Chondrocyte (in vitro differentiated cells): ENCODE results near the gene SKP1. TPM values are rescaled to one million over a fixed set of nuclear protein-coding genes. Genes with fewer than 3 reads are reported as not detected.
A peak's percentile ranks its signal among the peaks of the same experiment; 100 is the strongest.

Experiments
- DNase-seq: peaks from one replicate; pipeline ENCODE4 v3.0.0; 2021; ENCODE audit warnings: mixed read lengths, low spot score
- H3K27ac Mint-ChIP-seq: one replicate; pipeline ENCODE4 v1.8.0; 2021; ENCODE audit warnings: mild to moderate bottlenecking, moderate library complexity, mixed read lengths; ENCODE audit not compliant: unreplicated experiment
- H3K27me3 Mint-ChIP-seq: 2 replicates; pipeline ENCODE4 v1.8.0; 2021; ENCODE audit warnings: low read depth, mixed read lengths
- H3K36me3 Mint-ChIP-seq: 2 replicates; pipeline ENCODE4 v1.8.0; 2021; ENCODE audit warnings: low read depth, mixed read lengths
- H3K4me1 Mint-ChIP-seq: 2 replicates; pipeline ENCODE4 v1.8.0; 2021; ENCODE audit warnings: low read depth, mild to moderate bottlenecking, mixed read lengths
- H3K4me3 Mint-ChIP-seq: one replicate; pipeline ENCODE4 v1.8.0; 2021; ENCODE audit warnings: mild to moderate bottlenecking, moderate library complexity, mixed read lengths; ENCODE audit not compliant: unreplicated experiment
- H3K9me3 Mint-ChIP-seq: 2 replicates; pipeline ENCODE4 v1.8.0; 2021; ENCODE audit warnings: low read depth, mixed read lengths
- total RNA-seq: library from RNA; stranded (reverse); gene quantifications from 3 replicates; pipeline ENCODE4 v1.2.1, GENCODE V29; 2021
- TF ChIP-seq, protein P1 (sequence below): fragments of 200-600 bp; sonication (generic); IDR thresholded peaks from 2 replicates; pipeline ENCODE4 v1.5.0; 2021; ENCODE audit warnings: antibody characterized with exemption, mild to moderate bottlenecking, moderate library complexity

SKP1 gene
- total RNA-seq, 1 donor from 2014 or later: 256 TPM

DNA sequence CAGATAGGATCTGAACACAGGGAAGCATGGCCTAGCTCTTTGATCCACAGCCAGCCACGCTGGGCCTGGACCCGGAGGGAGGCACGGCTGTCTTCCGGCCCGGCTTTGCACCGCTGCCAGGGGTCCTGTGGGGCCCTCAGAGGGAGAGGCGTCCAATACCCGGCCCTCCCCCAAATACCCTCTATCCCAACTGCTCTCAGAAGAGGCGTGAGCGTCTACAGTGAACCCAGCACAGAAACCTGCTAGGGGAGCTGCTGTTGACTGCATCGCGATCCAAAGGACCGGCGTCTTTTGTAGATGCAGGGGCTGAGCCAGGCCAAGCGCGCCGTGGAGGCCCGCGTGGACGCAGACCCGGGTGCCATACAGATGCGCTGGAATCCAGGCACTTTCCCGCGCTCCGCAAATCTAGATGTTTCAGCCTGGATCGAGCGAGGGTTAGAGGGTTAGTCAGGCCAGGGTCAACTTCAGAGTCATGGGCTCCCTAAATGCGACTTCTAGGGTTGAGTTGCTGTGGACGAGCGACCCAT, 63.3 kb downstream of the SKP1 start:
- no peak for DNase-seq
- H3K4me3 Mint-ChIP-seq: peak overlapping the region; percentile 70
- no peak overlapping the region for H3K27ac Mint-ChIP-seq
- TF ChIP-seq, protein P1, sequence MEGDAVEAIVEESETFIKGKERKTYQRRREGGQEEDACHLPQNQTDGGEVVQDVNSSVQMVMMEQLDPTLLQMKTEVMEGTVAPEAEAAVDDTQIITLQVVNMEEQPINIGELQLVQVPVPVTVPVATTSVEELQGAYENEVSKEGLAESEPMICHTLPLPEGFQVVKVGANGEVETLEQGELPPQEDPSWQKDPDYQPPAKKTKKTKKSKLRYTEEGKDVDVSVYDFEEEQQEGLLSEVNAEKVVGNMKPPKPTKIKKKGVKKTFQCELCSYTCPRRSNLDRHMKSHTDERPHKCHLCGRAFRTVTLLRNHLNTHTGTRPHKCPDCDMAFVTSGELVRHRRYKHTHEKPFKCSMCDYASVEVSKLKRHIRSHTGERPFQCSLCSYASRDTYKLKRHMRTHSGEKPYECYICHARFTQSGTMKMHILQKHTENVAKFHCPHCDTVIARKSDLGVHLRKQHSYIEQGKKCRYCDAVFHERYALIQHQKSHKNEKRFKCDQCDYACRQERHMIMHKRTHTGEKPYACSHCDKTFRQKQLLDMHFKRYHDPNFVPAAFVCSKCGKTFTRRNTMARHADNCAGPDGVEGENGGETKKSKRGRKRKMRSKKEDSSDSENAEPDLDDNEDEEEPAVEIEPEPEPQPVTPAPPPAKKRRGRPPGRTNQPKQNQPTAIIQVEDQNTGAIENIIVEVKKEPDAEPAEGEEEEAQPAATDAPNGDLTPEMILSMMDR: no peak
- peaks cover 4% of the 10 kb centered on the region for H3K27me3 Mint-ChIP-seq
- no peaks in the 10 kb centered on the region for H3K9me3 Mint-ChIP-seq
- H3K36me3 Mint-ChIP-seq: no peaks in the 10 kb centered on the region
- H3K4me1 Mint-ChIP-seq: peaks cover 7% of the 10 kb centered on the region

DNA sequence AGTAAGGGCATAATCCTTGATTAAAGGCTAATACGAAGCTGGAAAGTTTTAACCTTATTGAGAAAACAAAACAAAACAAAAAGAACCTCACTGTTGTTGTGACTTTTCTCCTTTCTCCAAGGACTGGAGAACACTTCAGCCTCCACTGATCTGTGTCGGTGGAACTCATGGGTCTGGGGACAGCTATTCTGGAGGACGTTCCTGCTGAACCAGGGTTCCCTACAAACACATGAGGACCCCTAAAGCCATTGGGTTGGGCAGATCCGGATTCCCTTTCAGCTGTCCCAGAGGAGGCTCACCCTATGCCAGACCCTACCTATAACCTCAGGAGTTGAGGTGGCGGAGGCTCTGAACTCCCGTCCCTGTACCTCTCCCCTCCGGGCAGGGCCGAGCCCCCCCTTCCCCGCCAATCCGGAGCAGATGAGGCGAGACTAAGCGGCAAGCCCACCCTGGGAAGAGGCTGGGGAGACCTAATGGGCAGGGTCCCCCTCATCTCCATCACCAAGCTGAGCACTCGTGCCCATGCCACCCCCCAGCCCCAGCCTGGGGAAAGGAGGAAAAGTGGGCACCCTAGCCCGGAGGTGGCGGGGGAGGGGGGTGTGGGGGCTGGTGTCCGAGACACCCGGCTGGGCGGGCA, 63.9 kb downstream of the SKP1 start:
- H3K27ac Mint-ChIP-seq: no peak overlapping the region
- H3K4me3 Mint-ChIP-seq: no peak overlapping the region
- H3K36me3 Mint-ChIP-seq: no peaks in the 10 kb centered on the region
- H3K9me3 Mint-ChIP-seq: no peaks in the 10 kb centered on the region
- peaks cover 4% of the 10 kb centered on the region for H3K27me3 Mint-ChIP-seq
- H3K4me1 Mint-ChIP-seq: peaks cover 7% of the 10 kb centered on the region
- no peak for DNase-seq
- TF ChIP-seq, protein P1: no peak

DNA sequence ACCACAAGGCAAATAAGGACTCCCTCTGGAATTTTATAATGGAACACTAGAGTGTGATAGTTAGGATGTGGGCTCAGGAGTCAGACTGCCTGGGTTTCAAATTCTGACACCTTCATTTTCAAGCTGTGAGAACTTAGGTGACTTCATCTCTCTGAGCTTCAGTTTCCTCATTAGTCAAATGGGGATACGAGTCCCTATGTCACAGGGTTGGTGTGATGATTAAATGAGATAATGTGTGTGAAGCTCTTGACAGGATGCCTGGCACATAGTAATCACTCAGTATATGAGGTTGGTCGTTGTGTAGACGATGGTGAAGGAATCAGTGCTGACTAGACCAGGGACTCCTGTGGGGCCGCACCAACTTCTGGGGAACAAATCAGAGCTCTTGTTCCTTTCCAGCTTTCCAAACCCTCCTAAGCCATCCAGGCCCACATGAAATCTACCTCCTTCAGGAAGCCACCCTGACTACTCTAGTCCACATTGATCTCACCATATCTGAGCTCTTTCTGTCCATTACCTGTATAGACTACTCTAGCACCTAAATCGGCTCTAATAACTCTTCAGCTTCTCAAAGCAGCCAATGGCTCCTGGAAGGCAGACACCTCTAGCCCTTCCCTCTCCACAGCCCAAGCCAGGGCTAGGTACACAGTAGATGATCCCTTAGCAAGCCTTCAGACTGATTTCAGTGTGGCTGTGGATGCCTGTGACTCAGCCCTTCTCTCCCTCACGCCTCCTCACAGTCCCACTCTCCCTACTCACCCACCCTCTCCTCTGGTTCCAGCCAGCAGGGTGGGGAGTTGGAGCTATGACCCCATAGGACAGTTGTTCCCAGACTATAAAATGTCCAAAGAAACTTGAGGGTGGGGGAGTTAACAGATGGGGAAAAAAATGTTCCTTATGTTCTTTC, 64.8 kb downstream of the SKP1 start:
- Mint-ChIP-seq H3K27ac (no peak overlapping the region), H3K4me1 (peaks cover 7% of the 10 kb centered on the region), H3K4me3 (no peak overlapping the region), H3K27me3 (peaks cover 4% of the 10 kb centered on the region), H3K9me3 (no peaks in the 10 kb centered on the region), H3K36me3 (no peaks in the 10 kb centered on the region)
- no peak for DNase-seq
- TF ChIP-seq, protein P1: no peak

DNA sequence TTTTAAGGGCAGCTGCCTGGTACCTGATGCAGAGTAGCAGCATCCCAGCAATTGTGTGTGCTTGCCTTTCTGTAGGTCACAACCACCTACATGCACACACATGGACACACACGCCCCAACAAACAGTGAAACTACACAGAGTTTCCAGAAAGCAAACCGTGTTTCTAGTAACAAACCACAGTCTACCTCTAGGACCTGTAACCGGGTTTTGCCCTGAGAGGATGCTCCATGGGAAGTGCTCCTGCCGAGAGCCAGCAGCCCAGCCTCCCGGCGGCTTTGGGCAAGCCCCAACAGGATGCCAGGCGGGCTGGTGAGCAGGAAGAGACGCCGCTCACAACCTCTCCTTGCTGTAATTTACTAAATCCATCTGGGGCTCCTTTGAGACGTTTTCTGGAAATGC, 66.4 kb downstream of the SKP1 start:
- TF ChIP-seq, protein P1: no peak
- Mint-ChIP-seq H3K4me3 (no peak overlapping the region), H3K27me3 (peaks cover 4% of the 10 kb centered on the region), H3K36me3 (no peaks in the 10 kb centered on the region), H3K4me1 (peaks cover 7% of the 10 kb centered on the region), H3K27ac (no peak overlapping the region), H3K9me3 (no peaks in the 10 kb centered on the region)
- no peak for DNase-seq

DNA sequence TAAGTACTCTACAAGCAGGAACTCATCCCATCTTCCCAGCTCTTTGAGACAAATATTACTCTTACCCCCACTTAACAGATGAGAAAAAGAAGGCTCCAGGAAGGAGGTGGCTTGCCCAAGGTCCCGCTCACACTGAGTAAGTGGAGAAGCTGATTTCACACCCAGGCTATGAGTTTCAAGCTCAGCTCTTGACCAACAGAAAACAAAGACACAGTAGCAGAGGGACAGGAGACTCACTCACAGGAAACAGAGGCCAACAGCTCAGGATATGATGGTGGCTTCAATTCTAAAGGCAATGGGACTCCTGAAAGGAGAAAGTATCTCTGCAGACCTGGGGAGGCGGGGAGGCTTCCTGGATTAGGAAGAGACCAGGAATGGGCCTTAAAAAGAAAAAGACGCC, 69.0 kb downstream of the SKP1 start:
- H3K36me3 Mint-ChIP-seq: no peaks in the 10 kb centered on the region
- no peak overlapping the region for H3K27ac Mint-ChIP-seq
- H3K9me3 Mint-ChIP-seq: no peaks in the 10 kb centered on the region
- no peaks in the 10 kb centered on the region for H3K4me1 Mint-ChIP-seq
- TF ChIP-seq, protein P1: no peak
- no peak for DNase-seq
- peaks cover 4% of the 10 kb centered on the region for H3K27me3 Mint-ChIP-seq
- no peak overlapping the region for H3K4me3 Mint-ChIP-seq
